GM19035 (cell line): ENCODE data around the gene HSF5.
A peak's percentile ranks its signal among the peaks of the same experiment; 100 is the strongest.
"Not testable (repeated sequence)": the region's sequence is repeated elsewhere in the genome, so short reads cannot be mapped to it uniquely, and the experiment has no call there.

Source experiments
- ATAC-seq: cut with Tn5 transposase; IDR thresholded peaks from one replicate; pipeline ENCODE4 v1.9.1; 2021; ENCODE audit not compliant: unreplicated experiment

The HSF5 gene

DNA sequence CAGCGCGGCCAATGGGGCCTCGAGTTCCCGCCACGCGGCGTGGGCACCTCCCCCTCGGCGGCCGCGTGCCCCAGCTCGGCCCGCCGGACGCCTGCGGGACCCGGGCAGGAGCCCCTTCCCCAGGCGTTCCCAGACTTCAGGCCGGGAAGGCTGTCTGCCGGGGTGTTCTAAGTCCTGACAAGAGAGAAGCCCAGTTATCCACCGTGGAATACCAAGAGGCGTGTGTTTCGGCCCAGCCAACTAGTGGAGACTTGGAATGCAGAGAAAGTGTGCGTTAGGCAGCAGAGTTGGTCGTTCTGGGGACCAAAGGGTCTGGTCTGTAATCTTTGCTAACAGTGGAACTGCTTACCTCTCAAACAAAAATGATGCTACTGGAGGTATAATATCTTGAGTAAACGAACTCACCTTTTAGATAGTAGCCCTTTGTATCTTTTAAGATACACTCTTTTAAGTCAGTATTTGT lies 251 bp upstream of the HSF5 start:
- ATAC-seq: no peak

DNA sequence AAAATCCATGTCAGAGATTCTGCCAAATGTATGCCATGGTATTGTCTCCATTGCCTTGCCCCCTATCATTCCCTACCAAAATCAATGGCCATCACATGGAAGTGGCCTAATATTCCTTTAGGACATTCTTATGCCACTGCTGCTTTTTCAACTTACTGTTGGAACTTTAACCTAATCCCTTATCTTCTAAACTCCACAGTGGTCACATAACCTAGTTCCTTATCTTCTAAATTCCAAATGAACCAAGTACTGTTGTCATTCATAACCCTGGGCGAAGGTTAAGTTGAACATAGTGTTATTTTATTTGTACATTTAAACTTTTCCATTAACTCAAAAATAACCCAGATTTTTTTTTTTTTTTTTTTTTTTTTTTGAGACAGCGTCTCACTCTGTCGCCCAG lies 3.6 kb downstream of the HSF5 start:
- ATAC-seq: no peak

DNA sequence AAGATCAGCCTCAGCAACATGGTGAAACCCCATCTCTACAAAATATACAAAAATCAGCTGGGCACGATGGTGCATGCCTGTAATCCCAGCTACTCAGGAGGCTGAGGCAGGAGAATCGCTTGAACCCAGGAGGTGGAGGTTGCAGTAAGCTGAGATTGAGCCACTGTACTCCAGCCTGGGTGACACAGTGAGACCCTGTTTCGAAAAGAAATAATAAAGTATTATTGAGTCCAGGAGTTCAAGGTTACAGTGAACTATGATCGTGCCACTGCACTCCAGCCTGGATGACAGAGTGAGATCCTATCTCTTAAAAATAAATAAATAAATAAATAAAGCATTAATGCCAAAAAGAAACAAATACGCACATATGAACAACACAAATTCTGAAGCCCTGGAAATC lies 6.4 kb downstream of the HSF5 start:
- ATAC-seq: not testable (repeated sequence)

DNA sequence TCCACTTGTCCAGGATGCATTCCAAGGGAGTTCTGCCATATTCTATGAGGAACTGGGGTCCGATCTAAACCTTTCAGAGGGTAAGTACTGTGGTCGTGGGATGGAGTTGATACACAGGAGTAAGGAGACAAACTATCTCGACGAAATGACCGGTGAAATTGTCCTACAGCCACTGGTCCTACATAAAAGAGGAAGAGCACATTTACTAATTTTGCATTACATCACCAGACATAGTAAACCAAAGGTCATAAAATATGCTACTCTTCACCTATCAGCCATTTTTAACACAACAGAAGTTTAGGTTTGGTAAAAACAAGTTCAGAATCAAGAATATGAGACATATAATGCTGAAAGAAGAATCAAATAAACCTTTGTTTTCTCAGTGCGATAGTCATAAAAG lies 8.1 kb downstream of the HSF5 start:
- no peak for ATAC-seq

DNA sequence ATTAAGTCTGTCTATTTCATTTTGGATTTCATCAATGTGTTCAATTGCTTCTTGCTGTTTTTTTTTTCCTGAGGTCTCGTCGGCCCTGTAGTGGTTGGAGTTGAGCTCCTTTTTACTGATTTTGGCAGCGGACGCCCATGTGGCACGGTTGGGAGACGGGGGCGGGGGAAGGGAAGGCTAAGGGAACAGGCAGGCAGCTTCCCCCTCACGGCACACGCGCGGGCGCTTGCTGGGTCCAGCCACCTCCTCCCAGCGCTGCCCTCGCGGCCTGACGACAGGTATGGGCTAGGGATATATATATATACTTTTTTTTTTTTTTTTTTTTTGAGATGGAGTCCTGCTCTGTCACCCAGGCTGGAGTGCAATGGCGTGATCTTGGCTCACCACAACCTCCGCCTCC lies 11.4 kb downstream of the HSF5 start:
- no peak for ATAC-seq

DNA sequence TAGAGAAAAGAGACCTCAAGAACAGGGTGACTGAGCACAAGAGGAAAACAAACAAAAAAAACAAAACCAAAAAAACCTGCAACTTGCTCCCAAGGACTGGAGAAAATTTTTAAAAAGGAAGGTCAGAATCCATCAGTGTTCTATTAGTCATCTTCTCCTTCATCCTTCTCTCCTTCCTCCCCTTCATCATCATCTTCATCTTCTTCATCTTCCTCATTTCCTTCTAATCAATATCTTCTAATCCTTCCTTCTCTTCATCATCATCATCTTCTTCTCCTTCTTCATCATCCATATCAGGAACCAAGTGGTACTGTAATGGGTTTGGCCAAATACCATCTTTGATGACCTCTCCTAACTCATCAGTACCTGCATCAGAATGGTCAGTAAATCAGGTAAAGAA lies 12.2 kb downstream of the HSF5 start:
- ATAC-seq: no peak

DNA sequence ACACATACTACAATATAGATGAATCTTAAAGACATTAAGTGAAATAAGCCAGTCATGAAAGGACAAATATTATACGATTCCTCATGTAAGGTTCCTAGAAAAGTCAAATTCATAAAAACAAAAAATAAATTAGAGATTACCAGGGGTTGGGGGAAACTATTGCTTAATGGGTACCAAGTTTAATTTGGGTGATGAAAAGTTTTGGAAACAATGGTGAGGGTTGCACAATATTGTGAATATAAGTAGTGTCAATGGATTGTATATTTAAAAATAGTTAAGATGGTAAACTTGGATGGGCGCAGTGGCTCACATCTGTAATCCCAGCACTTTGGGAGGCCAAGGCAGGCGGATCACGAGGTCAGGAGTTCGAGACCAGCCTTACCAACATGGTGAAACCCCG lies 17.9 kb downstream of the HSF5 start:
- no peak for ATAC-seq

DNA sequence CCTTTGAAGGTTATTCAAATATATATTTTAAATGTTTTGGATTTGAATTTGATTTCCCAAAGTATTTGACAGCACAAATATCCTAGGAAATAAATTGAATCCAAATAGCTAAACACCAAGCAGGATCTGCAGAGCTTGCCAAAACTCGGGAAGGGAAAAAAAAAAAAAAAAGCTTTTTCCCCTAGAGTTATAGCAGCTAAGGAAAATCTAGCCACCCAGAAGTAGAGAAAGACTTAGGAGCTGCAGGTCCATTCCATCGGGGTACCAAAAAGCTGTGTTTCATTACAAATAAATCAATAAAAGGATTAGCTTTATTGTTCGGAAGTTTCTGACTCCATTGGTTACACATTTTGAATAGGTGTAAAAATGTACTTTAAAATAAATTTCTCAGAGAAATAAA lies 19.3 kb downstream of the HSF5 start:
- no peak for ATAC-seq

DNA sequence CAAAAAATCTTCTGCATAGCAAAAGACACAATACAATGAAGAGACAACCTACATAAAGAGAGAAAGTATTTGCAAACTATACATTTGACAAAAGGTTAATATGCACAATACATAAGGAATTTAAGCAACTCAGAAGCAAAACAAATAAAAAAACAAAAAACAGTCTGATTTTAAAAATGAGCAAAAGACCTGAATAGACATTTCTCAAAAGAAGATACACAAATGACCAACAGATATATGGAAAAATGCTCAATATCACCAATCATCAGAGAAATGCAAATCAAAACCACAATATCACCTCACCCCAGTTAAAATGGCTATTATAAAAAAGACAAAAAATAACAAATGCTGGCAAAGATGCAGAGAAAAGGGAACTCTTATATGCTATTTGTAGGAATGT lies 32.7 kb downstream of the HSF5 start:
- no peak for ATAC-seq

DNA sequence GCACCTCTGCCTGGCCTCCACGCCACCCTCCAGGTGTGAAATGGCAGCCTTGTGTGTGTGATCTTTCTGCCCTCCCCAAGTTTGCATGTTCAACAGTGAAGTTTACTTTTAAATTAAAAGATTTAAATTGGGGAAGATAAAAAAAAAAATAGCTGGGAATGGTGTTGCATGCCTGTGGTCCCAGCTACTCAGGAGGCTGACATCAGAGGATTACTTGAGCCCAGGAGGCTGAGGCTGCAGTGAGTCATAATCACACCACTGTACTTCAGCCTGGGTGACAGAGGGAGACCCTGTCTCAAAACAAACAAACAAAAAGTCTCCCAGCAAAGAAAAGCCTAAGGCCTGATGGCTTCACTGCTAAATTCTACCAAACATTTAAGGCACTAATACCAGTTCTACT lies 35.5 kb downstream of the HSF5 start:
- ATAC-seq: no peak

DNA sequence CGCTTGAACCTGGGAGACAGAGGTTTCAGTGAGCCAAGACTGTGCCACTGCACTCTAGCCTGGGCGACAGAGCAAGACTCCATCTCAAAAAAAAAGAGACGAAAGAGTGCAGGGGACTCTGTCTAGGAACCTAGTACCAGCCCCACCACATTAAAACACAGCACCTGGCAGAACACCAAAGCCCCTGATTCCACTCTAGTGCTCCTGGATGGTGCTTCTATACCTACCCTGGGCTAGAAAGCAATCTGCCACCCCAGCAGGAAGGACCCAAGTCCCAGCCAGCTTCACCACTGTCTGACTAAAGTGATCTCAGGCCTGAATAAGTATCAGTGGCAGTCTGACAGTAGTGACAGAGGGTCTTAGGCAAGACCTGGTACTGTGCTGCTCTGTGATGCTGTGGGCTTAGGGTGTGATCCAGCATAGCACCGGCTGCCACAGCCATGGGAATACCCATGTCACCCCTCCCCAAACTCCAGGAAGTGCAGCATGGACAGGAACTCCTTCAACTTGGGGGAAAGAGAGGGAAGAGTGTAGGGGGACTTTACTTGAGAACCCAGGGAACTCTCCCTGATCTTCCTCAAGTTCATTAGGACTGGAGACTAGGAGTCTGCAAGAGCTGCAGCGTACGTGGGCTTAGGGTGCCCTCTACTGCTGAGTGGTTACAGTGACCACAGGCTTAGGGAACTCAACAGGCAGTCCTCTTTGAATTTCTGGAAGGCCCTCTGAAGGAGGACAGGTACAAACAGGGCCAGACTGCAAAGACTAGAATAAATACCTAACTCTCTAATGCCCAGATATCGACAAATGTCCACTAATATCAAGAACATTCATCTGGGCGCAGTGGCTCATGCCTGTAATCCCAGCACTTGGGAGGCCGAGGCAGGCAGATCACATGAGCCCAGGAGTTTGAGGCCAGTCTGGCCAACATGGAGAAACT lies 40.9 kb downstream of the HSF5 start:
- ATAC-seq: no peak

DNA sequence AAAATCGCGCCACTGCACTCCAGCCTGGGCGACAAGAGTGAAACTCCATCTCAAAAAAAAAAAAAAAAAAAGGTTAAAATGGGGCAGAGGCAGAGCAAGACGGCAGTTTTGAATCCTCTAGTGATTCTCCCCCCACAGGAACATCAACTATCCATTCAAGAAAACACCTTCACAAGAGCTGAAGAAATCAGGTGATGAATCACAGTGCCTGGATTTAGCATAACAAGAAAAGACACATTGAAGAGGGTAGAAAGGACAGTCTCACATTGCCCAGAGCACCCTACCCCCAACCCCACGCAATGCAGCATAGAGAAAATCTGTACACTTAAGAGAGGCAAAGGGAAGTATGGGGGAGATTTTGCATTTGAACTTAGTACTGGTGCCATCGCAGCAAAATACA lies 42.1 kb downstream of the HSF5 start:
- ATAC-seq: no peak

DNA sequence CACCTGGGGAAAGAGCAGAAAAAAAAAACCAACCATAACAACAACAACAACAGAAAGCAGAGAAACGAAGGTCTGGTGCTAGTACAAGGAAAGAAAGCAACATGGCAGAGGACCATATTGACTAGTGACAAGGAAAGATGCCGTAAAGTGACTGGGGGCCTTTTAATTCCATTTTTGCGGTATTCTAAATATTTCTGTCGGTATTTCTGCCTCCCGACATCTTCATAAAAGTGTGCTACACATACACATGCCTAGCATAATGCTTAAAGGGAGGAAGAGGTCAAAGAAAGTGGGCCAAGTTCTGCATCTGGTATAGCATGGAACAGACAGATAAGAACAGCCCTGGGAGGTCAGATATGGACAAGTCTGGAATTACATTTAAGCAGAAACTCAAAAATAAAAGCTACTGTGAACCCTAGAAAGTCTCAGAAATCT lies 51.4 kb downstream of the HSF5 start:
- no peak for ATAC-seq

DNA sequence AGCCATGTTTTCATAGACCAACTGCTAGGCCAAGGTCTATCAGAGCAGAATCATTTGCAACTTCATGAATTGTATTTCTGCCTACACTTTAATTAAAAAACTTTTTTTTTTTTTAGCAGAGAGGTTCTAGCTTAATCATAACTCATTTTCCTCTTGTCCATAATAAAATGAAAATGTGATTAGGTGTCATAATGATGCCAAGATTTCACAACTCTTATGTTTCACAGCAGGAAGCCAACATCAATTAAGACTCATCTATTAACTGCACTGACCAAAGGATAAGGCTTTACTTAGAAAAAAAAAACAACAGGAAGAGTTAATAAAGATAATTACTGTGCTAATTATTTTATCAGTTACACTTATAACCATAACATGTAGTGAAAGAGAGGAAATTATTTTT lies 52.0 kb downstream of the HSF5 start:
- no peak for ATAC-seq

DNA sequence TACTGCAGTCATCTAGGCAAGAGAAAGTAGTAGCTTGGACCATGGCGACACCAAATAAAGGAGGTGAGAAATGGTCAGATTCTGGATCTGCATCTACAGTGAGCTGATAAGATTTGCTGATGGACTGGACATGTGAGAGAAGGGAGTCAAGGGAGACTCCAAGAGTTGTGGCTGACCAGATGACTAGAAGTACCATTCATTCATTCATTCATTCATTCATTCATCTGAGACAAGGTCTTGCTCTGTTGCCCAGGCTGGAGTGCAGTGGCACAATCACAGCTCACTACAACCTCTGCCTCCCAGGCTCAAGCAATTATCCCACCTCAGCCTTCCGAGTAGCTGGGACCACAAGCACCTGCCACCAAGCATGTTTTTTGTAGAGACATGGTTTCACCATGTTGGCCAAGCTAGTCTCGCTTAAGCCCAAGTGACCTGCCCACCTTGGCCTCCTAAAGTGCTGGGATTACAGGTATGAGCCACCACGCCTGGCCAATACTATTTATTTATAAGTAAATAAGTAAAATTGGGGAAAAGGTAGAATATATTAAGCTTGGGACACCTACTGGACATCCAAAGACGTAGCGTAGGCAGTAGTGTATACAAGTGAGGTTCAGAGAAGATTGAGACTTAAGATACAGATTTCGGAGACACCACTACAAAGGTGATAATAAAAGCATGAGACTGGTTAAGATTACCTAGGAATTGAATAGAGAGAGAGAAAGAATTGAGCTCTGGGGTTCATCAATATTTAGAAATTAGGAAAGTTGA lies 55.2 kb downstream of the HSF5 start:
- ATAC-seq: no peak

DNA sequence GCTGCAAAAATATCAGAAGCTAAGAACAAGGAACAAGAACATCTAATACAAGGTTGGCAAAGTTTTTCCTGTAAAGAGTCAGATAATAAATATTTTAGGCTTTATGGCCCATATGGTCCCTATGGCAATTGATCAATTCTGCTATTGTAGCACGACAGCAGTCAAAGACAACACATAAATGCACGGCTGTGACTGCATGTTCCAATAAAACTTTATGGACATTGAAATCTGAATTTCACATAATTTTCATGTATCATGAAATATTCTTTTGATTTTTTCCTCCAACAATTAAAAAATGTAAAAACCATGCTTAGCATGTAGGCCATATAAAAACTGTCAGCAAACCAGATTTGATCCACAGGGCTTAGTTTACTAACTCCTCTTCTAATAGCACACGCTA lies 60.4 kb downstream of the HSF5 start:
- no peak for ATAC-seq

DNA sequence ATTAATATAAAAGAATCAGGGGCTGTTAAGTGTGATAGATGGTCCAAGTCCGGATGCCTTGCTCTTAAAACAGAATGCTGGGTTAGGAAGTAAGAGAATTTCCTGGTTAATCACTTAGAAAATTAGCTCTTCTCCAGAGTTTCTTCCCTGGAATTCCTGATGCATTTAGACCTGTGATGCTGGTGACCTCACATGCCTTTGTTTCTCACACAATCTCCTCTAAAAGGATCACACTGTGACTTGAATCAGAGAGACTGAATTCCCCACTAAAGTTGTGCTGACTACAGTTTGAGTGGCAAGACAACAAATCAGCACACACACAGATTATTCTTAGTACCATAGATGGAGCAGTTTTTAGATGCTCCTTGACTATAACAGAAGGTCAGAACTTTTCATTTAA lies 66.5 kb downstream of the HSF5 start:
- ATAC-seq: no peak

DNA sequence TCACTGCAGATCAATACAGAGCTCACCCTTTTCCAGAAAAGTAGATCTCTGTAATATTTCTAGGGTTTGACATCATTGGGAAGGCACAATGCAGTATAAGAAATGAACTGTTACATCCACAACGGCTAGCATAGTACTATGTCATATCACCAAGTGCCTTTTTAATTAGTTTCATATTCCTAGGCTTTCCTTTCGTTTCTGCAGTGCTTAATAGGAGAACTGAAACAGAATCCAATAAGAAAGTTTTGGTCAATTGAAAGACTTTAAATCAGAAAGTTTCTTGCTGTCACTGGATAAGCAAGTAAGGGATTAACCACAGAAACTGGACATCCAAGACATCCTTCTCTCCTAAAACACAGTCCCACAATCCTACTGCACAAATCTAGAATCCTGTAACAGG lies 67.4 kb downstream of the HSF5 start:
- ATAC-seq: no peak

DNA sequence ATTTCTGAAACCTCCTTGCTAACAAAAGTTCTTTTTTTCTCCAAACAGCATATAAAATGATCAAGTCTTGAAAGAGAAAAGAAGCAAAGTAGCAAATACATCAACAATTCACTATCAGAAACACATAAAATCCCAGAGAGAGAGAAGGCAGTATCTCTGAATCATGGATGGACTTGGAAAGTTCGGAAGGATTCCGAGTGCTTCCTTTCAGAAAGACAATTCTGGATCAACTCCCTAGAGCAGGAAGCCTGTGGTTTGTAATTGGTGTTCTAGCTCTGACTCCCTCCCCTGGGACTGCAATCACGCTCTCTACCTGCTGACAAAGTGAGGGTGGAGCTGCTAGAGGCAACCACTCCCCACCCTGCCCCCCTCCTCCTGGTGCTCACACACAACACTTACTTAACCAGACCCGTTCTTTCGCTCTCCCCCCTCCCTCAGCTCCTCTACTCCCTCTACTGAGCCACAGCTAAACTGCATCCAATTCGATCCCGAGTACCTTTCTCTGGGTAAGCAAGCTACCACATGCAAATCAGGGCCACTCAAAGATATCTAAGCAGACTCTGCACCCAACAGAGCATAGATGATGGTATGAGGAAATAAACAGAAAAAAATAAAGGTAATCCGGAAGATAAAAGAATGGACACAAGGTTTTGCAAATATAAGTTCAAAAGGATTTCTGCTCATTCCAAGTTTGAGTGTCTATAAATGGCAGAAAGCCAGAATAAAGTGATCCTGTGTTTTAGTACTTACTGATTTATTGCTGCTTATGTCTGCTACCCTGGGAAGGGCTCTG lies 70.7 kb downstream of the HSF5 start, which contains the start of gene RNF43:
RNF43 (minus strand) TSS at position 235 of the 793 bp plus-strand sequence. CDS start 1,957 bp downstream, outside the sequence.
- peak; percentile 99 for ATAC-seq

DNA sequence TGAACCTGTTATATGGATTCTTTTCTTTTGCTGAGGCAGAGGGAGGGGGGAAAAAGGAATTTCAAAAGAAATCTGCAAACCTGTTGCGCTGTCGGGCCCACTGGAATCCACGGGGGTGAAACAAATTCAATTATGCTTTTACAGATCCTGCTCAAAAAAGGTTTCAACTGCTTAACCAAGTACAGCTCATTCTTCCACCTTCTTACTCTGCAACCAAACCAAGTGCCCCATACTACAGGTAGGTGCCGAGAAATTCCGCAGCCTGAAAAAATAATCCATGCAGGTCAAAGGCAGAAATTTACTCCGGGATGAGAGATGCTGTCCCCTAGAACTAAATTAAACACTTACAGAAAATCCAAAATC lies 71.3 kb downstream of the HSF5 start:
- no peak for ATAC-seq

DNA sequence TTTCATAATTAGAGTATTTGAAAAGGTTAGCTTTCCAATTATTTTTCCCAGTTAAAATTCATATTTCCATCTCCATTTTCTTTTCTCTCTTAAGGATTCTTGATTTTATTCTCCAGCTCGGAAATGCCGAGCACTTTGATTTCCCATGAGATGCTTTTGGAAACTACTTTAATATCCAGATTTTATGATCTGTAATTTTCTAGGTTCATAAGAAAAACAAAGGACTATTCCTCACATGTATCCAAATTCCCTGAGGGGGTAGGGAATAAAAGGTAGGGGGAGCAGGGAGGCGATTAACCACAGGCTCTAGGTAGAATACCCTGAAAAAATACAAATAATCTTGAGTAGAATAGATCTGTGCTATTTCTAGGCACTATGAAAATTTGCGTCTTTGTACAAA lies 71.8 kb downstream of the HSF5 start:
- ATAC-seq: no peak
